BE2C (cell line): ENCODE measurements around the gene CD3G.

Source experiments
- DNase-seq: peaks from one replicate; pipeline ENCODE4 v3.0.0-alpha.2; 2020
- H3K27me3 ChIP-seq: fragments of 250-450 bp; sonication (Bioruptor Pico); 2 replicates; pipeline ENCODE4 v1.5.1; 2020; ENCODE audit warnings: mild to moderate bottlenecking
- H3K36me3 ChIP-seq: fragments of 250-450 bp; sonication (Bioruptor Pico); 2 replicates; pipeline ENCODE4 v1.5.1; 2020; ENCODE audit warnings: mild to moderate bottlenecking
- H3K4me1 ChIP-seq: fragments of 250-450 bp; sonication (Bioruptor Pico); 2 replicates; pipeline ENCODE4 v1.5.1; 2020
- H3K4me3 ChIP-seq: 2 replicates; pipeline ENCODE4 v1.5.1; 2011; ENCODE audit warnings: low read depth, low read length
- H3K9me3 ChIP-seq: fragments of 250-450 bp; sonication (Bioruptor Pico); 2 replicates; pipeline ENCODE4 v1.5.1; 2020
- CTCF ChIP-seq: IDR thresholded peaks from 2 replicates; pipeline ENCODE4 v1.5.1; 2012; ENCODE audit warnings: mild to moderate bottlenecking, low read depth, low read length

Gene CD3G

DNA sequence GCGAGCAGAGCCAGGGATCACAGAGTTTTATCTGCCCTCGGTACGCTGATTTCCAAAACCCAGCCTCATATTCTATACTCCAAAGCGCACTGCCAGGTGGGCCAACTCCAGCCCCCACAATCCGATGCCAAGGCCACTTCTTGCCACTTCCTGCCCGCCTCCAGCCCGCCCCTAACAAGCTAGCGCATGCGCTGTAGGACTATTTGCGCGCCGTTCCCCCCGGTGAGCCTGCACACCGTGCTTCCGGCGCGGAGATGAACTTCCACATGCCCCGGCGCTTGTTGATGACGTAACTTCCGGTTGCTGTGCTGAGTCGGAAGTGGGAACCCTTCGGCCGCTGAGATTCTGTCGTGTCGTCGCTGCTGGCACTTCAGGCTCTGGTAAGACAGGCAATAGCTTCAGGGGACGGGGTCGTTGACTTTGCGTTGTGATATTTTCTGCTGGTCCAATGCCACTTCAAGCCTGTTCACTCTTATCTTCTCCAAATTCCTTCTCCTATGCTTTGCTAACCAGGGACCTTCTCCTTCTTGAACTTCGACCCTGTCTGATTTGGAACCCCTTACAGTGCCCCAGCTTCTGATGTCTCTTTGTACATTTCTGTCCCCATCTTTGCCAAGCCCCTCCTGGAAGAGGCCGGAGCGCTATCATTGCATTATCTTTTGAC lies 15.3 kb downstream of the CD3G start, which contains the start of gene UBE4A:
Gene UBE4A, plus strand, starts transcription at position 306 of the 664 bp plus-strand sequence. CDS start 5,481 bp downstream, outside the sequence.
- no peak for TF ChIP-seq CTCF
- H3K36me3 ChIP-seq = no peaks in the 10 kb centered on the region; the same call in 1 of the 2 replicates
- H3K4me3 ChIP-seq = peak within 1 kb of the TSS; percentile 99
- no peaks in the 10 kb centered on the region for H3K4me1 ChIP-seq
- H3K27me3 ChIP-seq = no peaks in the 10 kb centered on the region
- DNase-seq = peak; percentile 96
- H3K9me3 ChIP-seq = no peaks in the 10 kb centered on the region

- peaks cover 32% of the 10 kb centered on the region for H3K36me3 ChIP-seq
- no peak for TF ChIP-seq CTCF
- H3K4me3 ChIP-seq = no peak overlapping the region
- no peaks in the 10 kb centered on the region for H3K9me3 ChIP-seq
- no peak for DNase-seq
- H3K4me1 ChIP-seq = no peaks in the 10 kb centered on the region
- no peaks in the 10 kb centered on the region for H3K27me3 ChIP-seq
These were observed 20.9 kb downstream of the CD3G start for GRCh38 chr11:118364956-118365615.

DNA sequence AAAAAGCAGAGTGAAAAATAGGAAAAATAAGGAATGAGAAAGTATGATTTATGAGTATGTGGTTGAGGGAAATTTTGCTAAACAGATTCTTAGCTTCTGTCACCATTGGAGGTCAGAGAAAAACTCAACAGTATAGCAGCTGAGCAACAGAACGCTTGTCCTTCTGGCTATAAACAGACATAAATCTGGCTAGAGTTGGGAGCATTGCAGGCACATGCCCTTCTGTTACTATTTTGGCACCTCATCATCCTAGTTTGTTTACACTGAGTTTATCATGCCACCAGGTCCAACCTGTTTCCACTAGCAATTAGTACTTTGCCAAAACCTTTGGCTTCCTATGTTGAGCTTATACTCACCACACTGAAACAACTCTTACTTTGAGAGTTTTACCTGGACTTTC lies 22.1 kb downstream of the CD3G start:
- DNase-seq = no peak
- H3K9me3 ChIP-seq = no peaks in the 10 kb centered on the region
- no peak overlapping the region for H3K4me3 ChIP-seq
- H3K4me1 ChIP-seq = no peaks in the 10 kb centered on the region
- TF ChIP-seq CTCF = no peak
- peaks cover 43% of the 10 kb centered on the region for H3K36me3 ChIP-seq
- no peaks in the 10 kb centered on the region for H3K27me3 ChIP-seq

- H3K36me3 ChIP-seq = peaks cover 70% of the 10 kb centered on the region
- H3K9me3 ChIP-seq = no peaks in the 10 kb centered on the region
These were observed 26.6 kb downstream of the CD3G start for GRCh38 chr11:118370774-118371173.

DNA sequence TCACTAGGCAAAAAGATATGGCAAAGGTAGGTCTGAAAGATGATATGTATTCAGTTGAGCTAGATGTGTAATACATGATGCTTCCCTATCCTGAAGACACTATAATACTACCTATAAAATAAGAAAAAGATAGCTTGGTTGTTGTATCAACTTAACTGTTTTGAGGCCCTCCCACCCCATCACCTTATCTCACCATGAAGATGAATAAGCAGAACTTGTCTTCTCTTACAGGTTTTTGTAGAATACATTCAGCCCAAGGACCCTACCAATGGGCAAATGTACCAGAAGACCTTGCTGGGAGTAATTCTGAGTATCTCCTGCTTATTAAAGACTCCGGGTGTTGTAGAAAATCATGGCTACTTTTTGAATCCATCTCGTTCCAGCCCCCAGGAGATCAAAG lies 29.1 kb downstream of the CD3G start:
- DNase-seq = no peak
- no peaks in the 10 kb centered on the region for H3K9me3 ChIP-seq
- no peaks in the 10 kb centered on the region for H3K4me1 ChIP-seq
- peaks cover 67% of the 10 kb centered on the region for H3K36me3 ChIP-seq
- no peaks in the 10 kb centered on the region for H3K27me3 ChIP-seq
- no peak for TF ChIP-seq CTCF
- no peak overlapping the region for H3K4me3 ChIP-seq

More at GRCh38 chr11:118370774-118371173, 26.6 kb downstream of the CD3G start:
- Histone ChIP-seq H3K4me1 (no peaks in the 10 kb centered on the region), H3K27me3 (no peaks in the 10 kb centered on the region), H3K4me3 (no peak overlapping the region)
- no peak for DNase-seq
- TF ChIP-seq CTCF = no peak

DNA sequence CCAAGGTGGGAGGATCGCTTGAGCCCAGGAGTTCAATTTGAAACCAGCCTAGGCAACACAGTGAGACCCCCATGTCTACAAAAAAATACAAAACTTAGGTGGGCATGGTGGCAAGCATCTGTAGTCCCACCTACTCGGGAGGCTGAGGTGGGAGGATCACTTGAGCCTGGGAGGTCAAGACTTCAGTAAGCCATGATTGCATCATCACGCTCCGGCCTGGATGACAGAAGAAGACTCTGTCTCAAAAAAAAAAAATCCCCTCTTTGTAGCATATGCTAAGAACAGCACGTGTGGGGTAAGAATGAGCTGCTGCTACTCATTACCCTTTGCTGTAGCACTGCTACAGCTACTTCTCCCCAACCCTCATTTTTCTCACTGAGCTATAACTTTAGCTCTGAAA lies 29.7 kb downstream of the CD3G start:
- DNase-seq = no peak
- Histone ChIP-seq H3K9me3 (no peaks in the 10 kb centered on the region), H3K4me3 (no peak overlapping the region), H3K27me3 (no peaks in the 10 kb centered on the region), H3K4me1 (no peaks in the 10 kb centered on the region), H3K36me3 (peaks cover 67% of the 10 kb centered on the region)
- no peak for TF ChIP-seq CTCF
